GM21528 (cell line): ENCODE data around the gene RBKS.
"Not testable (repeated sequence)": the region's sequence is repeated elsewhere in the genome, so short reads cannot be mapped to it uniquely, and the experiment has no call there.

ENCODE experiments used
- ATAC-seq: cut with Tn5 transposase; IDR thresholded peaks from one replicate; pipeline ENCODE4 v1.9.1; 2021; ENCODE audit warnings: mild to moderate bottlenecking, moderate library complexity; ENCODE audit not compliant: unreplicated experiment, low FRiP score

Gene RBKS

DNA sequence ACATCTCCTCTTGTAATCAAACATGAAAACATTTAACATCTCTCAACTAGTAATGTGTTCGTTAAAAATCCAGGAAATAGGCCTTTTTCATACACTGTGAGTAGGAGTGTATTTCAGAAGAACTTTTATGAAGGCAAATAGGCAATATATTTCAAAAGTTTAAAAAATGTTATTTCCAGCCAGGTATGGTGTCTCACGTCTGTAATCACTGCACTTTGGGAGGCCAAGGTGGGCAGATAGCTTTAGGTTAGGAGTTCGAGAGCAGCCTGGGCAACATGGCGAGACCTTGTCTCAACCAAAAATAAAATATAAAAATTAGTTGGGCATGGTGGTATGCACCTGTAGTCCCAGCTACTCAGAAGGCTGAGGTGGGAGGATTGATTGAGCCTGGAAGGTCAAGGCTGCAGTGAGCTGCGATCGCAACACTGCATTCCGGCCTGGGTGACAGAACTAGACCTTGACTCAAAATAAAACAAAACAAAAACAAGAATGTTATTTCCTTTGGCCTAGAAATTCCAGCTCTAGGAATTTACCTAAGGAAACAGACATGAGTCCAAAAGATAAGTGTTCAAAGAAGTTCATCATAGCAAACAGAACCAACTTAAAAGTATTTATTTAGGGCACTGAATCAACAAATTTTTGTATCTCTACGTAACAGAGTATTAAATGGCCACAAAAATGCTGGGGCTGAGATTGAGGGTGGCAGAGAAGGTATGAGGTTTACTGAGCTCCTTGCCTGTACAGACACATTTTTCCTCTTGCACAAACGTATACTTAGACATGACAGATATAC lies 14.9 kb downstream of the RBKS start:
- ATAC-seq, result no peak

DNA sequence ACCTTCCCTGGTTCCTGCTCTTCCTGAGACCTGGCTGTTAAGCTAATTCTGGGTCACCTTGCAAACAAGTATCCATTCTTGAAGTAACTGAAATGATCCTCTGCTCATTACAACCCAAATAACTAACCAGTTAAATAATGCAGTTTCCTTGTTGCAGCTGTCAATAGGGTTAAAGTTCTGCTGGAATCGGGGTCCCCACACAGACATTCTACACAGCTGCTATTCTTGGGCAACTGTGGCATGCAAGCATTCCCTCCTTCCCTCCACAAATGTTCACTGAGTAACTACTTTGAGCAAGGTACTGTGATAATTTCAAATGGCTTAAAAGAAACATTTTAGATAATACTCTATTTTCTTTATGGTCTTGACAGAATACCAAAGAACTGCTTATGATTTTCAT lies 17.1 kb downstream of the RBKS start:
- no peak for ATAC-seq

DNA sequence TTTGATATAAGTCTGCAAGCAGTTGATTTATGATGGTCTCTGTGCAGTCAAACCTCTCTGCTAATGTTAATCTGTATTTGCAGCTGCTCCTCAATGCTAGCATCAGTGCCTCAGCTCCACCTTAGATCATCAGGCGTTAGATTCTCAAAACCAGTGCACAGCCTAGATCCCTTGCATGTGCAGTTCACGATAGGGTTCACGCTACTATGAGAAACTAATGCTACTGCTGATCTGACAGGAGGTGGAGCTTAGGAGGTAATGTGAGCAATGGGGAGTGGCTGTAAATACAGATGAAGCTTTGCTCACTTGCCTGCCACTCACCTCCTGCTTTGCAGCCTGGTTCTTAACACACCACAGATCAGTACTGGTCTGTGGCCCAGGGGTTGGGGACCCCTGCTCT lies 18.4 kb downstream of the RBKS start:
- no peak for ATAC-seq

DNA sequence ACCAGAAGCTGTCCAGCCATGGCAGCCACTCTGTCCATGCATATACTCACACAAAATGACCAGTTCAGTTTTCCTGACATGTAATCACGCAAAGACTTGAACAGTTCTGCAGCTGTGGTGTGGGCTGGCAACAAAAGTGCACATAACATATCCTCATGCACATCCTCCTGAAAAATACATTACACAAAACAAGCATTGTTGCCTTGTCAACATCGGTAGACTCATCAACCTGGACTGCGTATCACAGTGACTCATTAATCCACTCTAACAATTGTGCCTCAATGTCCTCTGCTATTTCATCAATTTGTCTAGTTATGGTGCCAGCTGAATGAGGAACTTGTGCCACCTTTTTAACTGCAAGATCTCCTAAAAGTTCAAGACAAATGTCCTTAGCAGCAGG lies 19.5 kb downstream of the RBKS start:
- ATAC-seq, result no peak

DNA sequence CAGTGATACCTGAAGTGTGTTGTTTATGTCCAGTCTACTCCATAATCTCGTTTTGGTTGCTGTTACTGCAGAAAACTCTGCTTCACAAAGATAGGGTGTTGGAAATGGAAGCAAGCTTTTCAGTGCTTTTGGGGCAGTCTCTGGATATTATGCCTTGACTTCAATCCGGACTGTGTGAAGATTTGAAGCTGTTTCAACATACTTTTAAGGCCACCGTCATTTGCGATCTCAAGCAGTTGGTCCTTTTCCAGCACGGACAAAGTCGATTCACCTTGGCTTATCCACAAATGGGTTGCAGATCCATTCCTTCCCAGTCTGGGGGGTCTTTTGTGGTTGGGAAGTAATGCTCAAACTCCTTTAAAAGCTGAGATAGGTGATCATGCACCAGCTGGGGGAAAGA lies 20.4 kb downstream of the RBKS start:
- no peak for ATAC-seq

DNA sequence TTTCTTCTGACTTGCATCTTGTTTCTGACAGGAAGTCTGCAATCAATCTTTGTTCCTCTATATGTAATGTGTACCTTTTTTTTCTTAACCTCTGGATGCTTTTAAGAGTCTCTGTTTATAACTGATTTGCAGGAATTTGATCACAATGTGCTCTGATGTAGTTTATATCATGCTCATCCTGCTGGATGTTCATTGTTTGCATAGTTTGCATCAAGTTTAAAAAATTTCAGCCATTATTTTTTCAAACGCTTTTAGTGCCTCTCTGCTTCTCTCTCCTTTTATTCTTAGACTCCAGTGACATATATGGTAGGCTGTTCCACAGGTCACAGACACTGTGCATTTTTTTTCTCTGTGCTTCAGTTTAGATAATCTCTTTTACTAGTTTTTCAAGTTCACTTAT lies 23.9 kb downstream of the RBKS start:
- ATAC-seq, result no peak

DNA sequence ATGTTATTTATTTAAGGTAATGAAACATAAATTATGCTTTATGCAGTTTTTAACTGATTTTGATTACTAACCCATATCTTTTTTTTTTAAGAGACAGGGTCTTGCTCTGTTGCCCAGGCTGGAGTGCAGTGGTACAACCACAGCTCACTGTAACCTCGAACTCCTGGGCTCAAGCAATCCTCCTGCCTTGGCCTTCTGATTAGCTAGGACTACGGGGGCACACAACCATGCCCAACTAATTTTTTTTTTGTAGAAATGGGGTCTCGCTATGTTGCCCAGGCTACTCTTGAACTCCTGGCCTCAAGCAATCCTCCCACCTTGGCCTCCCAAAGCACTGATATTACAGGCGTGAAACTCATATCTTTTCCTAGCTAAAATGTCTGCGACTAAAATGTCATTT lies 26.2 kb downstream of the RBKS start:
- ATAC-seq, result not testable (repeated sequence)

DNA sequence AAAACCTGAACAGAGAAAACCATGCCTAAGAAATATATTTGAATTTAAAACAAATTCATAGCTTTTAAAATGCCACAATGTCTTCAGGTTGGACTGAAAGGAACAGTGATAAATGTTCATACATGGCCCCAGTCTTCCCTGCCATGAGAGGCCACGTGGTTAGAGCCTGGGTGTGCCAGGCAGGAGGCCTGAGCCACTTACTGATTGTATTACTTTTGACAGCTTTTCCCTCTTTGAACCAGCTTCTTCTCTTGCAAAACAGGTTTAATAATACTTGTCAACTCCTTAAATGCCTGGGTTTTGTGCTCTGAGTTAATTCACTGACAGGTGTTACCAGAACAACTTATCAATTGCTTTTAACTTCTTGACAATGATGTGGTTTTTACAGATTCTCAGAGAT lies 27.0 kb downstream of the RBKS start:
- no peak for ATAC-seq

GRCh38 chr2:27860111-27860510 lies 30.1 kb downstream of the RBKS start:
- no peak for ATAC-seq

- ATAC-seq, result no peak
Observed at GRCh38 chr2:27857417-27858172, 32.6 kb downstream of the RBKS start.

- no peak for ATAC-seq
Observed at GRCh38 chr2:27856956-27857355, 33.2 kb downstream of the RBKS start.

GRCh38 chr2:27856386-27856785 lies 33.8 kb downstream of the RBKS start:
- ATAC-seq, result no peak

GRCh38 chr2:27855476-27855875 lies 34.7 kb downstream of the RBKS start:
- ATAC-seq, result no peak

DNA sequence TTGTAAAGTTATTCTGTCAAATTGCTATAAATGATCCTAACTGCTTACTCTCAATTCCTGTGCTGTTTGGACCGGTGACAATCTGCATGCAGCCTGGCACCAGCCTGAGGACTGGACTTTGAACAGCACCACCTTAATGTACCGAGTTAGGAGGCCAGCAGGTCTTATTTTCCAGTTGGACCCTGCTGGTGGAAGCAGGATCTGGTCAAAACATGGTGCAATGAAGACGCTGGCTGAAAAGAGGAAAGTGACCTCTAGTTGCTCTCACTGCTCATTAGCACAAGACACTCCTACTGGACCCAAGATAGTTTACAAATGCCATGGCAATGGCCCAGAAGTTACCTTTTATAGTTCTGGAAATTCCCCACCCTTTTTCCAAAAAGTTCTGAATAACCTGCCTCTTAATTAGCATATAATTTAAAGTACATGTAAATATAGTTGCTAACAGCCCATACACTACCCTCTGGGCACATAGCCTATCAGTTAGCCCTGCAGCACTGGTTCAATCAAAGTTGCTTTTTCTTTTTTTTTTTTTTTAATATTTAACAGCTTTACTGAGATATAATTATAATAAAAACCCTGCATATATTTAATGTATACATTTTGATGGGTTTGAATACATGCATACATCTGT lies 35.8 kb downstream of the RBKS start:
- no peak for ATAC-seq

DNA sequence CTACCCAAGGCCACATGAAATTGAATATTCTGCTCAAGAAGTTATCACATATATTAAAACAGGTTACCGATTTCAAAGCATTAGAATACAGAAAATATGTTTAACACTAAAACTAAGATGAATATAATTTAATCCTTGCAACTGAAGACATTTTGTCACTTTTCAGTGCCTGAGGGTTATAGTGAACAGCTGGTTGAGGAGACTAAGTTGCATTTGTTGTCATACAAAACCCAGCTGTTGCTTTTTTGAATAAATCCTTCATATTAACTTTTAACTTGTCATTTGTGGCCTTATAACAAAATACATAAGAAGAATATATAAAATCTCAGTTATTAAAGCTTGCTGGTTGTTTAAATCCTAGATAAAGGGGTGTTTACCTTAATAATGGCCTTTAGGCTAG lies 37.5 kb downstream of the RBKS start:
- ATAC-seq, result no peak

- ATAC-seq, result no peak
Observed at GRCh38 chr2:27849558-27850205, 40.5 kb downstream of the RBKS start.

- ATAC-seq, result no peak
Observed at GRCh38 chr2:27847333-27847732, 42.9 kb downstream of the RBKS start.

DNA sequence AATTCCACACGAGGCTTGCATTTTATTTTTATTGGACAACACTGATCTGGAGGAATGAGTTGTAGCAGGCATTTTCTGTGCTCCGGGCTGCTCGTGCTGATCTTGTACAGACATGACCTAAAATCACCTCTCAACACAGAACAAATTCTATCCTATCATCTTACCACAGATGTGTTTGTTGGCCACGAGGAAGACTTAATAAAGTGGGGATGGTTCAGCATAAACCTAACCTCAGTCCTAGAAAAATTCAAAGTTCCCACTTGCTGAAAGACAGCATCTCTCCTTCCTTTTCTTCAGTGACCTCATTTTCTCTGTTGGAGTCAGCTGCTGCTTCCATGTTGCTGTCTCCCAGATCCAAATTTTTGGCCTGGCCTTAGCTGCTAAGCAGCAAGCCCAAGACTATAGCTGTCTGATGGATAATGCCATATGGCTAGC lies 45.3 kb downstream of the RBKS start:
- no peak for ATAC-seq

DNA sequence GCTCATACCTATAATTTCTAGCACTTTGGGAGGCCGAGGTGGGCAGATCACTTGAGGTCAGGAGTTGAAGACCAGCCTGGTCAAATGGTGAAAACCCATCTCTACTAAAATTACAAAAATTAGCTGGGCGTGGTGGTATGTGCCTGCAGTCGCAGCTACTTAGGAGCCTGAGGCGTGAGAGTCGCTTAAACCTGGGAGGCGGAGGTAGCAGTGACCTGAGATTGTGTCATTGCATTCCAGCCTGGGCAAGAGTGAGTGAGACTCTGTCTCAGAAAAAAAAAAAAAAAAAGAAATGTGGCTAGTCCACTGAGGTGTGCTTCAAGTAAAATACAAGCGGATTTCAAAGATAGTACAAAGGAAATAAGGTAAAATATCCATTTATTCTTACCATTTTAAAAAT lies 46.2 kb downstream of the RBKS start:
- no peak for ATAC-seq

GRCh38 chr2:27842894-27843293 lies 47.3 kb downstream of the RBKS start:
- no peak for ATAC-seq

- ATAC-seq, result no peak
Observed at GRCh38 chr2:27839022-27839618, 51.1 kb downstream of the RBKS start.
